Measurements from ENCODE around the gene HECW1.
"Not testable (repeated sequence)": the region's sequence is repeated elsewhere in the genome, so short reads cannot be mapped to it uniquely, and the experiment has no call there.

The HECW1 gene

GRCh38 chr7:43576241-43576640 lies 463.8 kb downstream of the HECW1 start:
- no peak for DNase-seq (ENCODE audit: low read depth in 2 of 2)

- DNase-seq (ENCODE audit: low read depth in 2 of 2) = no peak
Measured at GRCh38 chr7:43577485-43577951, 465.1 kb downstream of the HECW1 start.

- peak; percentile 84 to 86 for DNase-seq (ENCODE audit: low read depth in 2 of 2)
Measured at GRCh38 chr7:43582503-43583423, 470.3 kb downstream of the HECW1 start, which contains the start of gene STK17A. TSS of gene STK17A (plus strand) at chr7:43583108. CDS start at chr7:43583244, 136 bp downstream.

- DNase-seq (ENCODE audit: low read depth in 2 of 2) = peak in 1 of 2 donors; percentile 48
Measured at GRCh38 chr7:43583424-43584194, 471.2 kb downstream of the HECW1 start.

GRCh38 chr7:43584195-43584586 lies 471.7 kb downstream of the HECW1 start:
- DNase-seq (ENCODE audit: low read depth in 2 of 2) = no peak

- DNase-seq (ENCODE audit: low read depth in 2 of 2) = not testable (repeated sequence)
Measured at GRCh38 chr7:43584733-43585132, 472.3 kb downstream of the HECW1 start.

GRCh38 chr7:43585562-43585961 lies 473.1 kb downstream of the HECW1 start:
- DNase-seq (ENCODE audit: low read depth in 2 of 2) = no peak

- no peak for DNase-seq (ENCODE audit: low read depth in 2 of 2)
Measured at GRCh38 chr7:43586251-43586900, 473.9 kb downstream of the HECW1 start.

GRCh38 chr7:43588477-43589132 lies 476.2 kb downstream of the HECW1 start:
- no peak for DNase-seq (ENCODE audit: low read depth in 2 of 2)

- no peak for DNase-seq (ENCODE audit: low read depth in 2 of 2)
Measured at GRCh38 chr7:43589133-43589478, 476.7 kb downstream of the HECW1 start.

- no peak for DNase-seq (ENCODE audit: low read depth in 2 of 2)
Measured at GRCh38 chr7:43589728-43590127, 477.3 kb downstream of the HECW1 start.

- DNase-seq (ENCODE audit: low read depth in 2 of 2) = no peak
Measured at GRCh38 chr7:43590862-43591557, 478.6 kb downstream of the HECW1 start.

GRCh38 chr7:43591558-43592180 lies 479.2 kb downstream of the HECW1 start:
- no peak for DNase-seq (ENCODE audit: low read depth in 2 of 2)

GRCh38 chr7:43592326-43592725 lies 479.9 kb downstream of the HECW1 start:
- no peak for DNase-seq (ENCODE audit: low read depth in 2 of 2)

- no peak for DNase-seq (ENCODE audit: low read depth in 2 of 2)
Measured at GRCh38 chr7:43593010-43593409, 480.6 kb downstream of the HECW1 start.

GRCh38 chr7:43594020-43594419 lies 481.6 kb downstream of the HECW1 start:
- DNase-seq (ENCODE audit: low read depth in 2 of 2) = no peak

- not testable (repeated sequence) for DNase-seq (ENCODE audit: low read depth in 2 of 2)
Measured at GRCh38 chr7:43596426-43596825, 484.0 kb downstream of the HECW1 start.

- no peak for DNase-seq (ENCODE audit: low read depth in 2 of 2)
Measured at GRCh38 chr7:43600056-43600455, 487.6 kb downstream of the HECW1 start.

GRCh38 chr7:43602256-43602655 lies 489.8 kb downstream of the HECW1 start:
- no peak for DNase-seq (ENCODE audit: low read depth in 2 of 2)

GRCh38 chr7:43604251-43604650 lies 491.8 kb downstream of the HECW1 start:
- DNase-seq (ENCODE audit: low read depth in 2 of 2) = no peak

Measured in activated CD4-positive, alpha-beta T cell treated with anti-CD3 and anti-CD28 coated beads for 24 hours (primary cell).